Measurements from ENCODE around the gene NFASC.

Gene NFASC

DNA sequence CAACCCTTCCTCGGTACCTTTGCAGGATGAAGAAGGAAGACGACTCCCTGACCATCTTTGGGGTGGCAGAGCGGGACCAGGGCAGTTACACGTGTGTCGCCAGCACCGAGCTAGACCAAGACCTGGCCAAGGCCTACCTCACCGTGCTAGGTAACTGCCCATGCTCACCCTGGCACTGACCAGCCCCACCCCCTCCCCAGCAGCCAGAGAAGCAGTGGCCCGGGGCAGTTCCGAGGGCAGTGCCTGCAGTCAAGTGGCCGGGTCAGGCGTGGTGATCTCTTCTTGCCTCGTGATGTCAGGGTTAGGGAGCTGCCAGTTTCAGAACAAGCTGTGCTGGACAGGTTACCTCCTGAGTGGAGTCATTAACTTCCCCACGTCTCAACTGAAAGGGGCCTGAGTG, 106.0 kb downstream of the NFASC start:
- H3K27me3 ChIP-seq (ENCODE audit: control insufficient read depth in 1 of 2, insufficient read depth in 2 of 2, low read length in 2 of 2): no peaks in the 10 kb centered on the region
- no peaks in the 10 kb centered on the region for H3K9me3 ChIP-seq (ENCODE audit: low read length)
- H3K27ac ChIP-seq (ENCODE audit: low read depth, low read length): no peak overlapping the region
- no peaks in the 10 kb centered on the region for H3K4me1 ChIP-seq (ENCODE audit: insufficient read depth, low read length)
- H3K36me3 ChIP-seq (ENCODE audit: insufficient read depth, low read length): peaks cover 33% of the 10 kb centered on the region
- no peak overlapping the region for H3K9ac ChIP-seq (ENCODE audit: low read length)
- no peak overlapping the region for H3K4me3 ChIP-seq (ENCODE audit: low read depth in 1 of 2, low read length in 2 of 2)

GRCh38 chr1:204977318-204977717, 106.7 kb downstream of the NFASC start:
- Histone ChIP-seq H3K9ac (ENCODE audit: low read length) (no peak overlapping the region), H3K27ac (ENCODE audit: low read depth, low read length) (no peak overlapping the region), H3K27me3 (ENCODE audit: control insufficient read depth in 1 of 2, insufficient read depth in 2 of 2, low read length in 2 of 2) (no peaks in the 10 kb centered on the region), H3K4me3 (ENCODE audit: low read depth in 1 of 2, low read length in 2 of 2) (no peak overlapping the region), H3K9me3 (ENCODE audit: low read length) (no peaks in the 10 kb centered on the region), H3K36me3 (ENCODE audit: insufficient read depth, low read length) (peaks cover 40% of the 10 kb centered on the region), H3K4me1 (ENCODE audit: insufficient read depth, low read length) (no peaks in the 10 kb centered on the region)

DNA sequence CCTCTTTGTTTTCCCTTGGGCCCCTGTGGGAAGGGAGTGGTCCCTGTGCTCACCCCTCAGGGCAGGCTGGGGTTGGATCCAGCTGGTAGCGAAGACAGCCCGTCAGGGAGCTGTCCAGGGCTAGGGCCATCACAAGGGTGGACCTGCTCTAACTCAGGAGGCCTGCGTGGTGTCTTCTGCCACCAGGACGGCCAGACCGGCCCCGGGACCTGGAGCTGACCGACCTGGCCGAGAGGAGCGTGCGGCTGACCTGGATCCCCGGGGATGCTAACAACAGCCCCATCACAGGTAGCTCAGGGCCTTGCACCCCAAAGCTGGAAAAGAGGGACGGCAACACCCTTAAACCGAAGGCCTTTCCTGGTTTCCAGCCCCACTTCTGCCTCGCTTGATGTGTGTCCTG, 108.1 kb downstream of the NFASC start:
- H3K27ac ChIP-seq (ENCODE audit: low read depth, low read length): no peak overlapping the region
- H3K9me3 ChIP-seq (ENCODE audit: low read length): no peaks in the 10 kb centered on the region
- peaks cover 40% of the 10 kb centered on the region for H3K36me3 ChIP-seq (ENCODE audit: insufficient read depth, low read length)
- H3K27me3 ChIP-seq (ENCODE audit: control insufficient read depth in 1 of 2, insufficient read depth in 2 of 2, low read length in 2 of 2): no peaks in the 10 kb centered on the region
- no peaks in the 10 kb centered on the region for H3K4me1 ChIP-seq (ENCODE audit: insufficient read depth, low read length)
- no peak overlapping the region for H3K4me3 ChIP-seq (ENCODE audit: low read depth in 1 of 2, low read length in 2 of 2)
- H3K9ac ChIP-seq (ENCODE audit: low read length): no peak overlapping the region

DNA sequence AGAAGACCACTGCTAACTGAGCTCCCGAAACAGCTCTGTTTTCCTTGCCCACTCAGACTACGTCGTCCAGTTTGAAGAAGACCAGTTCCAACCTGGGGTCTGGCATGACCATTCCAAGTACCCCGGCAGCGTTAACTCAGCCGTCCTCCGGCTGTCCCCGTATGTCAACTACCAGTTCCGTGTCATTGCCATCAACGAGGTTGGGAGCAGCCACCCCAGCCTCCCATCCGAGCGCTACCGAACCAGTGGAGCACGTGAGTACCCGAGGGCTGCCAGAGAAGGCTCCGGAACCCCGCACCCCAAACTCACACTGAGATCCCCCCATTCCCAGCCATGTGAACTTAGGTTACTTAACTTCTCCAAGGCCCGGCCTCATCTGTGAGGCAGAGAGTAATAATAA, 108.6 kb downstream of the NFASC start:
- Histone ChIP-seq H3K36me3 (ENCODE audit: insufficient read depth, low read length) (peaks cover 40% of the 10 kb centered on the region), H3K9ac (ENCODE audit: low read length) (no peak overlapping the region), H3K4me3 (ENCODE audit: low read depth in 1 of 2, low read length in 2 of 2) (no peak overlapping the region), H3K9me3 (ENCODE audit: low read length) (no peaks in the 10 kb centered on the region), H3K27ac (ENCODE audit: low read depth, low read length) (no peak overlapping the region), H3K4me1 (ENCODE audit: insufficient read depth, low read length) (no peaks in the 10 kb centered on the region), H3K27me3 (ENCODE audit: control insufficient read depth in 1 of 2, insufficient read depth in 2 of 2, low read length in 2 of 2) (no peaks in the 10 kb centered on the region)

GRCh38 chr1:204979891-204980649, 109.4 kb downstream of the NFASC start:
- H3K27ac ChIP-seq (ENCODE audit: low read depth, low read length): no peak overlapping the region
- no peaks in the 10 kb centered on the region for H3K27me3 ChIP-seq (ENCODE audit: control insufficient read depth in 1 of 2, insufficient read depth in 2 of 2, low read length in 2 of 2)
- H3K4me1 ChIP-seq (ENCODE audit: insufficient read depth, low read length): no peaks in the 10 kb centered on the region
- no peaks in the 10 kb centered on the region for H3K9me3 ChIP-seq (ENCODE audit: low read length)
- H3K4me3 ChIP-seq (ENCODE audit: low read depth in 1 of 2, low read length in 2 of 2): no peak overlapping the region
- H3K36me3 ChIP-seq (ENCODE audit: insufficient read depth, low read length): peaks cover 44% of the 10 kb centered on the region
- no peak overlapping the region for H3K9ac ChIP-seq (ENCODE audit: low read length)

DNA sequence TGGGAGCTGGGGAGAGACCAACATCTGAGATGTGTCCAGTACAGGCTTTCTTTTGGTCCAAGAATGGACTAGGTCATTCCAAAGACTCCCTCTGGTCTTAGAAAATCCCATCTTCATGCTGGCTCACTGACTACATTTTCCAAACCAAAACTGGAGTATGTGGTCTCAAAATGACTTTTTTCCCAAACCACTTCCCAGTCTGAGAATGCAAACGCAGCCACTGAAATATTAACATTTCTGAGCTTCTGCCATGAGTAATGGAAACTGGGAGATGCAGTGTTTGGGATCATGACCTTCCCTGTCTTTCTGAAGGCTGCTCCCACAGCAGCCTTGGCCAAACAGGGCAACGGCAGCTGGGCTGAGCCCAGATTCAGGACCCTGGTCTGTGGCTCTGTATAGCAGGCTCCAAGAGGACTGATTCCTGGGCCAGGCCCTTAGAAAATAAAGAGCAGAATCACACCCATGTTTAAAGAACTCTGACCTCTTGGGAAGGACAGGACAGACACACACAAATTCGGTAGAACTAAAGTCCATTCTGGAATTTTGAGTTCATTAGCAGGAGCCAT, 110.3 kb downstream of the NFASC start:
- H3K9me3 ChIP-seq (ENCODE audit: low read length): no peaks in the 10 kb centered on the region
- no peak overlapping the region for H3K4me3 ChIP-seq (ENCODE audit: low read depth in 1 of 2, low read length in 2 of 2)
- no peak overlapping the region for H3K27ac ChIP-seq (ENCODE audit: low read depth, low read length)
- no peaks in the 10 kb centered on the region for H3K27me3 ChIP-seq (ENCODE audit: control insufficient read depth in 1 of 2, insufficient read depth in 2 of 2, low read length in 2 of 2)
- H3K36me3 ChIP-seq (ENCODE audit: insufficient read depth, low read length): peaks cover 38% of the 10 kb centered on the region
- no peak overlapping the region for H3K9ac ChIP-seq (ENCODE audit: low read length)
- no peaks in the 10 kb centered on the region for H3K4me1 ChIP-seq (ENCODE audit: insufficient read depth, low read length)

DNA sequence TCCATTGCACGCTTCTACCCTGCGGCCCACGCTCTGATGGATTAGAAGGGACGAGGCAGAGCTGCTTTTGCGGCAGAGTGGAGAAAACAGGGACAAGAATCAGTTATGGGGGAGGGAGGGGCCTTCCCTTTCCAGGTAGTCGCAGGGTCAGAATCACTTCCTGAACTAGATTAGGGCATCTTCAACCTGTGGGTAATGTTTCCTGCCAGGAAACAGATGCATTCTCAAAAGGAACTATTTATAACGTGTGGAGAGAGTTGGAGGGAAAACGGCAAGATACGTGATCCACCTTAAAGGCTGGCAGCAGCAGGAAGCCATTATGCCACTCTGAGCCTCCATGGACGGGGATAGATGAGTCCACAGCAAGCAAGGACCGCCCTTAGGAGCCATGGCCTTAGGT, 112.5 kb downstream of the NFASC start:
- Histone ChIP-seq H3K27ac (ENCODE audit: low read depth, low read length) (no peak overlapping the region), H3K9ac (ENCODE audit: low read length) (no peak overlapping the region), H3K4me3 (ENCODE audit: low read depth in 1 of 2, low read length in 2 of 2) (no peak overlapping the region), H3K27me3 (ENCODE audit: control insufficient read depth in 1 of 2, insufficient read depth in 2 of 2, low read length in 2 of 2) (no peaks in the 10 kb centered on the region), H3K9me3 (ENCODE audit: low read length) (no peaks in the 10 kb centered on the region), H3K36me3 (ENCODE audit: insufficient read depth, low read length) (peaks cover 22% of the 10 kb centered on the region), H3K4me1 (ENCODE audit: insufficient read depth, low read length) (no peaks in the 10 kb centered on the region)

- H3K9ac ChIP-seq (ENCODE audit: low read length): no peak overlapping the region
- H3K9me3 ChIP-seq (ENCODE audit: low read length): no peaks in the 10 kb centered on the region
- H3K27ac ChIP-seq (ENCODE audit: low read depth, low read length): no peak overlapping the region
- no peak overlapping the region for H3K4me3 ChIP-seq (ENCODE audit: low read depth in 1 of 2, low read length in 2 of 2)
- H3K4me1 ChIP-seq (ENCODE audit: insufficient read depth, low read length): no peaks in the 10 kb centered on the region
- peaks cover 22% of the 10 kb centered on the region for H3K36me3 ChIP-seq (ENCODE audit: insufficient read depth, low read length)
- no peaks in the 10 kb centered on the region for H3K27me3 ChIP-seq (ENCODE audit: control insufficient read depth in 1 of 2, insufficient read depth in 2 of 2, low read length in 2 of 2)
Measured at GRCh38 chr1:204983881-204984280, 113.2 kb downstream of the NFASC start.

DNA sequence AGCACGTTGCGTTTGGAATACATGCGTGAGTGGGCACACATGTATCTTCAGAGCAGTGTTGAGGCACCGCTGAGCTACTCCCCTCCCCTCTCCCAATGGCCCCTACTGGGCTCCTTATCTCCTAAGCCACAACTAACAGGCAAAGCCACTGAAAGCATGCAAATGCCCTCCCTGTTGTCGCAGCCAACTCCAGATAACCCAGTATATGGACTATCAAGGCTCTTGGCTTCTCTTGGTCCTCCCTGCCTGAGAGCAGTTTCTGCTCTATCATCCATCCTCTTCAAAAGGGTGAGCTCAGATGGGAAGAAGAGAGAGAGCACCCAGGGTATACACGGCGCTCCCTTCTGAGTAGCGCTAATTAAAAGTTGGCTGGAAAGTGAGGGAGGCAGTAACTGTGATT, 113.8 kb downstream of the NFASC start:
- peaks cover 21% of the 10 kb centered on the region for H3K36me3 ChIP-seq (ENCODE audit: insufficient read depth, low read length)
- no peak overlapping the region for H3K9ac ChIP-seq (ENCODE audit: low read length)
- H3K4me3 ChIP-seq (ENCODE audit: low read depth in 1 of 2, low read length in 2 of 2): no peak overlapping the region
- peaks cover 3% of the 10 kb centered on the region for H3K4me1 ChIP-seq (ENCODE audit: insufficient read depth, low read length)
- no peak overlapping the region for H3K27ac ChIP-seq (ENCODE audit: low read depth, low read length)
- no peaks in the 10 kb centered on the region for H3K9me3 ChIP-seq (ENCODE audit: low read length)
- no peaks in the 10 kb centered on the region for H3K27me3 ChIP-seq (ENCODE audit: control insufficient read depth in 1 of 2, insufficient read depth in 2 of 2, low read length in 2 of 2)

- no peak overlapping the region for H3K9ac ChIP-seq (ENCODE audit: low read length)
- H3K27me3 ChIP-seq (ENCODE audit: control insufficient read depth in 1 of 2, insufficient read depth in 2 of 2, low read length in 2 of 2): no peaks in the 10 kb centered on the region
- H3K9me3 ChIP-seq (ENCODE audit: low read length): no peaks in the 10 kb centered on the region
- H3K4me1 ChIP-seq (ENCODE audit: insufficient read depth, low read length): peaks cover 3% of the 10 kb centered on the region
- H3K27ac ChIP-seq (ENCODE audit: low read depth, low read length): no peak overlapping the region
- no peak overlapping the region for H3K4me3 ChIP-seq (ENCODE audit: low read depth in 1 of 2, low read length in 2 of 2)
- peaks cover 14% of the 10 kb centered on the region for H3K36me3 ChIP-seq (ENCODE audit: insufficient read depth, low read length)
Measured at GRCh38 chr1:204986181-204986580, 115.5 kb downstream of the NFASC start.

- Histone ChIP-seq H3K27ac (ENCODE audit: low read depth, low read length) (no peak overlapping the region), H3K4me3 (ENCODE audit: low read depth in 1 of 2, low read length in 2 of 2) (no peak overlapping the region), H3K4me1 (ENCODE audit: insufficient read depth, low read length) (peaks cover 3% of the 10 kb centered on the region), H3K9ac (ENCODE audit: low read length) (no peak overlapping the region), H3K27me3 (ENCODE audit: control insufficient read depth in 1 of 2, insufficient read depth in 2 of 2, low read length in 2 of 2) (no peaks in the 10 kb centered on the region), H3K9me3 (ENCODE audit: low read length) (no peaks in the 10 kb centered on the region), H3K36me3 (ENCODE audit: insufficient read depth, low read length) (peaks cover 7% of the 10 kb centered on the region)
Measured at GRCh38 chr1:204987689-204988088, 117.0 kb downstream of the NFASC start.

DNA sequence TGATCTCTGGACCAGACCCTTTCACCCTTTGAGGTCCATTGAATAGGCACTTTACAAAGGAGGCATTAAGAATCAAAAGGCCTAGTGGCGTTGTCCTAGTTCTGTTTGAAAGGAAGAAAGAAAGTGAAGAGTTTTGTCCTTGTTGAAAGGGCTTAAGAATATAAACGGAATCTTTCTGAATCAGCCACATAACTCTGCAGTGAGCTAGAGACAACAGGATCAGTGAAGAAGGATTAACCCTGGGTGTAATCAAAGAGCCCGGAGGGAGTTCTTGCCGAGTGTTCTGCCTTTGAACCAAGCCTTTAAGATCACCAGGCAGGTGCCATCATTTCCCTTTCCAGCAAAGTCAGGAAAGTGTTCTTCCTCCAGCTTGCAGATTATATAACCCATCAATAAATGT, 117.5 kb downstream of the NFASC start:
- Histone ChIP-seq H3K9ac (ENCODE audit: low read length) (no peak overlapping the region), H3K4me3 (ENCODE audit: low read depth in 1 of 2, low read length in 2 of 2) (no peak overlapping the region), H3K9me3 (ENCODE audit: low read length) (no peaks in the 10 kb centered on the region), H3K36me3 (ENCODE audit: insufficient read depth, low read length) (peaks cover 7% of the 10 kb centered on the region), H3K27me3 (ENCODE audit: control insufficient read depth in 1 of 2, insufficient read depth in 2 of 2, low read length in 2 of 2) (no peaks in the 10 kb centered on the region), H3K4me1 (ENCODE audit: insufficient read depth, low read length) (peaks cover 3% of the 10 kb centered on the region), H3K27ac (ENCODE audit: low read depth, low read length) (no peak overlapping the region)

Data from muscle layer of colon (tissue), 2 donors.